ENCODE measurements around the gene PPP4R1.

PPP4R1 gene

DNA sequence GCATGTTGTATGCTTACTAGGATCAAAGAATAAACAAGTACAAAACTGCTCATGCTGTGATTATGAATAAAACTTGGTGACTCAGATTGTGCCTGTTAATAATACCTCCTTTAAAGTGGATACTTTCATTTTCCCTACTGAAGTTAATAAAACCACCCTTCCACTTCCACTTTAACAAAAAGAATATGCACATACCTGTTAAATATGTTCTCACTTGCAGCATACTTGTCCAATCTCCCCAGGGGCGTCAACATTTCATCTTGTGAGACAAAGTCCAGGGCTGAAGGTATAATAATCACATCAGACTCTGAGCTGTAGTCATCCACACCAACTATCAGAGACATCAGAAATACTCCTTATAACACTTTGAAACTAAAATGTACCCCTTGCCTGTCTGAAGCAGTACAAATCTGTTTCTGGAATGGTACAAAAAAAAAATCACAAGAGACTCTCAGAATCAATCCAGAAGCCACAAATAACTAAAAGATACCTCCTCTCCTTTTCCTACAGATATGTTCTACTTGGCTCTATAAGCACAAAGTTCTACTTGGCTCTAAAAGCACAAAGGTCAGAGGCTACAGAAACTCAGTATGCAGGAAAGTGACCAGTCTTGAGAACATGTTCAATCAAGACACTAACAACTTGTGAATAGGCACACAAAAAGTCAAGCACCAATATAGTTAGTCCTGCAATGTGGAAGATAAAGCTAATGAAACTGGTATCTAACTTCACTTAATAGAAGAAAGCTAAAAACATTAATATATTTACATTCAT is 19.3 kb downstream of the PPP4R1 start:
- Histone ChIP-seq H3K27ac (replicated peaks) (no peak overlapping the region), H3K27me3 (ENCODE audit: insufficient read depth, poor library complexity, severe bottlenecking) (no peaks in the 10 kb centered on the region)
- no peak for DNase-seq (ENCODE audit: low read depth in 1 of 2, low spot score in 1 of 2)

GRCh38 chr18:9587924-9588323 is 26.4 kb downstream of the PPP4R1 start:
- no peaks in the 10 kb centered on the region for H3K27me3 ChIP-seq (ENCODE audit: insufficient read depth, poor library complexity, severe bottlenecking)
- no peak overlapping the region for H3K27ac ChIP-seq (replicated peaks)
- DNase-seq (ENCODE audit: low read depth in 1 of 2, low spot score in 1 of 2) = no peak
- TF ChIP-seq CTCF (IDR thresholded peaks at IDR 0.05; ENCODE audit: insufficient read depth, low read length) (no peak), REST (IDR thresholded peaks at IDR 0.05; ENCODE audit: insufficient replicate concordance, low read depth) (no peak), GABPA (IDR thresholded peaks at IDR 0.05; ENCODE audit: low read depth) (no peak), SPI1 (IDR thresholded peaks at IDR 0.05; ENCODE audit: borderline replicate concordance, low read depth) (no peak), POLR2AphosphoS5 (IDR thresholded peaks at IDR 0.05; ENCODE audit: low read depth) (no peak)
- no peak overlapping the region for H3K4me3 ChIP-seq (replicated peaks; ENCODE audit: insufficient read depth, low read length)

More for the DNA sequence above, 19.3 kb downstream of the PPP4R1 start:
- no peak overlapping the region for H3K4me3 ChIP-seq (replicated peaks; ENCODE audit: insufficient read depth, low read length)
- TF ChIP-seq SPI1 (IDR thresholded peaks at IDR 0.05; ENCODE audit: borderline replicate concordance, low read depth) (no peak), CTCF (IDR thresholded peaks at IDR 0.05; ENCODE audit: insufficient read depth, low read length) (no peak), POLR2AphosphoS5 (IDR thresholded peaks at IDR 0.05; ENCODE audit: low read depth) (no peak), REST (IDR thresholded peaks at IDR 0.05; ENCODE audit: insufficient replicate concordance, low read depth) (no peak), GABPA (IDR thresholded peaks at IDR 0.05; ENCODE audit: low read depth) (no peak)

DNA sequence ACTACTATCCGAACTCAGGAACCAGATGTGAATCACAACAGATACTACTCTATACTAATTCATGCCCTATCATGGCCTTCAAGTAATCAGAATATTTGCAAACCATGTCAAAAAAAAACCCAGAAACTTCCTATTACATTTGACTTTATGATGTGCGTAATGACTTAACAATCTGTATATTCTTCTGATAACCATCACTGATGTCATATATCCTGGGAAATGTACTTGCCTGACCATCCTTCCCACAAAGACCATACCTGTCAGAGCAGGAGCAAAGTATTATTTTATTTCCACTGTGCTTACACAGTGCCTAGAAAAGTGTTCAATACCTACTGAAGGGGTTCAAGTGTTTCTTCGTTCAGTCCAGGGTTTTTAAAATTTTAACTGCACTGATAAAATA is 27.5 kb downstream of the PPP4R1 start:
- DNase-seq (ENCODE audit: low read depth in 1 of 2, low spot score in 1 of 2) = no peak
- TF ChIP-seq POLR2AphosphoS5 (IDR thresholded peaks at IDR 0.05; ENCODE audit: low read depth) = no peak
- no peak for TF ChIP-seq CTCF (IDR thresholded peaks at IDR 0.05; ENCODE audit: insufficient read depth, low read length)
- no peak for TF ChIP-seq GABPA (IDR thresholded peaks at IDR 0.05; ENCODE audit: low read depth)
- no peak for TF ChIP-seq REST (IDR thresholded peaks at IDR 0.05; ENCODE audit: insufficient replicate concordance, low read depth)
- no peak for TF ChIP-seq SPI1 (IDR thresholded peaks at IDR 0.05; ENCODE audit: borderline replicate concordance, low read depth)
- H3K27ac ChIP-seq (replicated peaks) = no peak overlapping the region
- H3K27me3 ChIP-seq (ENCODE audit: insufficient read depth, poor library complexity, severe bottlenecking) = no peaks in the 10 kb centered on the region
- no peak overlapping the region for H3K4me3 ChIP-seq (replicated peaks; ENCODE audit: insufficient read depth, low read length)

Data from HL-60 (cell line).